ENCODE measurements around the gene GJC2.
"Not testable (repeated sequence)": the region's sequence is repeated elsewhere in the genome, so short reads cannot be mapped to it uniquely, and the experiment has no call there.

Gene GJC2

GRCh38 chr1:228184152-228184551 is 34.4 kb downstream of the GJC2 start:
- no peak for DNase-seq
- H3K4me1 ChIP-seq, result peaks cover 11% of the 10 kb centered on the region
- H3K27me3 ChIP-seq, result no peaks in the 10 kb centered on the region
- H3K36me3 ChIP-seq, result no peaks in the 10 kb centered on the region
- no peak for TF ChIP-seq CTCF (IDR thresholded peaks at IDR 0.05; ENCODE audit: low read depth, low read length)
- no peak overlapping the region for H3K4me3 ChIP-seq (ENCODE audit: low read depth, low read length)
- H3K9me3 ChIP-seq, result no peaks in the 10 kb centered on the region

DNA sequence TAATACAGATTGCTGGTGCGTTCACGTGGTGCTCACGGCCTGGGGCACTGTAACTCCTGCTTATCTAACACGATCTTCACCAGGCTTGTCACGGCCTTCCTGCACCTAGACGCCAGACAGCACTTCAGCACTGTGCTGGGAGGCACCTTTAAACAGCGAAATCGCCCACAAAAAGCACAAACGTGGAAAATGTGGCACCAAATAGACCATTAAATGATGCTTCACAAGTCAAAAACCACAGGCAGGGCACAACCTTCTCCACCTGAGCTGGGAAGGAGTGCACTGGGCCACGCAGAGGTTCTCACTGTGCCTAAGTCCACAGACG is 35.9 kb downstream of the GJC2 start:
- H3K4me1 ChIP-seq, result peaks cover 6% of the 10 kb centered on the region
- H3K4me3 ChIP-seq (ENCODE audit: low read depth, low read length), result no peak overlapping the region
- no peaks in the 10 kb centered on the region for H3K9me3 ChIP-seq
- TF ChIP-seq CTCF (IDR thresholded peaks at IDR 0.05; ENCODE audit: low read depth, low read length), result no peak
- no peak for DNase-seq
- no peaks in the 10 kb centered on the region for H3K36me3 ChIP-seq
- H3K27me3 ChIP-seq, result no peaks in the 10 kb centered on the region

GRCh38 chr1:228188249-228188648 is 38.5 kb downstream of the GJC2 start:
- not testable (repeated sequence) for H3K36me3 ChIP-seq, H3K27me3 ChIP-seq, H3K9me3 ChIP-seq

DNA sequence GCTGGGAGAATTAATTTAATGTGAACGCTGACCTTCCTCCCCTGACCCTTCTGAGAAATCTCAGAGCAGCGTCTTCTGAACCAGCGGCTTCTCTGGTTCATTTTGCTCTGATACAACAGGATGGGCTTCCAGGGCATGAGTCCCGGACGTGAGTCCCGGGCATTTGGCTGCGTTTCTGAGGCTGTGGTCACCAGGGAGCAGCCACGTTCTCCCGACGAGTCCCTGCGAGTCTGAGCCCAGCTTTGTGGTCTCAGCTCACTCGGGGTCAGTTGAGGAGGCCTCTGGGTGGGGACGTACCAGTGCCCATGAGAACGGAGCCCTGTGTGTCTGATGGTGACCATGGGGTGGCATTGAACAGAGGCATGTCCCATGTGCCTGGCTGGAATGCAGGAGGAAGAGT is 40.5 kb downstream of the GJC2 start:
- Histone ChIP-seq H3K27me3 (no peaks in the 10 kb centered on the region), H3K4me1 (no peaks in the 10 kb centered on the region), H3K36me3 (no peaks in the 10 kb centered on the region), H3K4me3 (ENCODE audit: low read depth, low read length) (no peak overlapping the region), H3K9me3 (no peaks in the 10 kb centered on the region)
- no peak for TF ChIP-seq CTCF (IDR thresholded peaks at IDR 0.05; ENCODE audit: low read depth, low read length)
- no peak for DNase-seq

More at GRCh38 chr1:228188249-228188648, 38.5 kb downstream of the GJC2 start:
- not testable (repeated sequence) for H3K4me3 ChIP-seq (ENCODE audit: low read depth, low read length); DNase-seq; H3K4me1 ChIP-seq

DNA sequence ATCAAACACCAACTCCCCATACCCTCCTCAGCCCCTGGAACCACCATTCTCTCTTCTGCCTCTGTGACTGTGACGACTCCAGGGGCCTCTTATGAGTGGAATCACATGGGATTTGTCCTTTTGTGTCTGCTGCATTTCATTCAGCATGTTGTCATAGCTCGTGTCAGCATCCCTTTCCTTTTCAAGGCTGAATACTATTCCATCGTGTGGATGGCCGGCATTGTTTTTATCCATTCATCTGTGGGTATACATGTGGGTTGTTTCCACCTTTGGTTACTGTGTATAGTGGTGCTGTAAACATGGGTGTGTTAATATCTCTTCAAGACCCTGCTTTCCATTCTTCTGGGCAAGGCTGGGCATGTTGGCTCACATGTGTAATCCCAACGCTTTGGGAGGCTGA is 41.0 kb downstream of the GJC2 start:
- DNase-seq, result no peak
- Histone ChIP-seq H3K27me3 (no peaks in the 10 kb centered on the region), H3K4me3 (ENCODE audit: low read depth, low read length) (no peak overlapping the region), H3K9me3 (no peaks in the 10 kb centered on the region), H3K36me3 (no peaks in the 10 kb centered on the region), H3K4me1 (no peaks in the 10 kb centered on the region)
- TF ChIP-seq CTCF (IDR thresholded peaks at IDR 0.05; ENCODE audit: low read depth, low read length), result no peak

- Histone ChIP-seq H3K36me3 (no peaks in the 10 kb centered on the region), H3K27me3 (no peaks in the 10 kb centered on the region), H3K4me1 (no peaks in the 10 kb centered on the region), H3K9me3 (peaks cover 5% of the 10 kb centered on the region; the same call in 1 of the 2 replicates), H3K4me3 (ENCODE audit: low read depth, low read length) (no peak overlapping the region)
- TF ChIP-seq CTCF (IDR thresholded peaks at IDR 0.05; ENCODE audit: low read depth, low read length), result no peak
- DNase-seq, result no peak
These were observed 44.7 kb downstream of the GJC2 start for GRCh38 chr1:228194436-228194835.
